Neural progenitor cell (in vitro differentiated cells): Measurements from ENCODE around the gene MEGF8. TPM values are rescaled to one million over a fixed set of nuclear protein-coding genes. Genes with fewer than 3 reads are reported as not detected.
A peak's percentile ranks its signal among the peaks of the same experiment; 100 is the strongest.

Source experiments
- DNase-seq: peaks from one replicate; pipeline ENCODE4 v3.0.0-alpha.2; 2016; ENCODE audit warnings: low spot score
- H2AFZ ChIP-seq: fragments of 200-600 bp; sonication (generic); replicated peaks from 2 replicates; pipeline ENCODE4 v1.6.1; 2016; ENCODE audit warnings: antibody characterized with exemption
- H3F3A ChIP-seq: fragments of 200-600 bp; sonication (generic); 2 replicates; pipeline ENCODE4 v1.6.1; 2016; ENCODE audit warnings: antibody characterized with exemption, low read depth
- H3K27ac ChIP-seq: fragments of 200-600 bp; sonication (generic); 2 replicates; pipeline ENCODE4 v1.5.1; 2016; ENCODE audit warnings: mild to moderate bottlenecking
- H3K27me3 ChIP-seq: fragments of 200-600 bp; sonication (generic); 2 replicates; pipeline ENCODE4 v1.6.1; 2016; ENCODE audit warnings: mild to moderate bottlenecking, moderate library complexity
- H3K36me3 ChIP-seq: fragments of 200-600 bp; sonication (generic); 2 replicates; pipeline ENCODE4 v1.5.1; 2016
- H3K4me1 ChIP-seq: fragments of 200-600 bp; sonication (generic); 2 replicates; pipeline ENCODE4 v1.6.1; 2016; ENCODE audit warnings: mixed run types
- H3K4me2 ChIP-seq: fragments of 200-600 bp; sonication (generic); 2 replicates; pipeline ENCODE4 v1.6.1; 2016
- H3K4me3 ChIP-seq: fragments of 200-600 bp; sonication (generic); 2 replicates; pipeline ENCODE4 v1.5.1; 2016
- H3K79me2 ChIP-seq: fragments of 200-600 bp; sonication (generic); 2 replicates; pipeline ENCODE4 v1.6.1; 2016; ENCODE audit warnings: low read depth
- H3K9ac ChIP-seq: fragments of 200-600 bp; sonication (generic); 2 replicates; pipeline ENCODE4 v1.6.1; 2016
- H3K9me3 ChIP-seq: fragments of 200-600 bp; sonication (generic); 2 replicates; pipeline ENCODE4 v1.5.1; 2016; ENCODE audit warnings: low read depth
- H4K20me1 ChIP-seq: fragments of 200-600 bp; sonication (generic); 2 replicates; pipeline ENCODE4 v1.6.1; 2016; ENCODE audit warnings: low read depth
- H3K27ac Mint-ChIP-seq: 3 replicates; pipeline ENCODE4 v1.8.0; 2021; ENCODE audit warnings: mixed read lengths
- H3K27me3 Mint-ChIP-seq: 2 replicates; pipeline ENCODE4 v1.8.0; 2022; ENCODE audit warnings: low read depth, mild to moderate bottlenecking, inconsistent platforms, moderate library complexity, mixed read lengths; ENCODE audit not compliant: insufficient read depth
- H3K36me3 Mint-ChIP-seq: 3 replicates; pipeline ENCODE4 v1.8.0; 2021; ENCODE audit warnings: mixed read lengths
- H3K4me1 Mint-ChIP-seq: 3 replicates; pipeline ENCODE4 v1.8.0; 2021; ENCODE audit warnings: mixed read lengths
- H3K4me3 Mint-ChIP-seq: 3 replicates; pipeline ENCODE4 v1.8.0; 2021; ENCODE audit warnings: mild to moderate bottlenecking, moderate library complexity, mixed read lengths
- H3K9me3 Mint-ChIP-seq: 3 replicates; pipeline ENCODE4 v1.8.0; 2020; ENCODE audit warnings: mixed read lengths
- EZH2 ChIP-seq: fragments of 200-600 bp; sonication (generic); IDR thresholded peaks from 2 replicates; pipeline ENCODE4 v1.6.1; 2017; ENCODE audit warnings: antibody characterized with exemption, mild to moderate bottlenecking, moderate library complexity
- EZH2phosphoT487 ChIP-seq: fragments of 200-600 bp; sonication (generic); IDR thresholded peaks from 2 replicates; pipeline ENCODE4 v1.6.1; 2017; ENCODE audit warnings: antibody characterized with exemption
- total RNA-seq: library from RNA; depleted of rRNA; stranded (reverse); fragments of >200 nt; gene quantifications from 2 replicates; pipeline ENCODE4 v1.2.3, GENCODE V29; 2015; ENCODE audit warnings: low replicate concordance
- TF ChIP-seq, protein P1 (sequence below): fragments of 200-600 bp; sonication (generic); IDR thresholded peaks from 2 replicates; pipeline ENCODE4 v1.5.1; 2017; ENCODE audit warnings: antibody characterized with exemption, mild to moderate bottlenecking

The MEGF8 gene
- total RNA-seq, 1 donor from 2014 or later, result 7.3 TPM

DNA sequence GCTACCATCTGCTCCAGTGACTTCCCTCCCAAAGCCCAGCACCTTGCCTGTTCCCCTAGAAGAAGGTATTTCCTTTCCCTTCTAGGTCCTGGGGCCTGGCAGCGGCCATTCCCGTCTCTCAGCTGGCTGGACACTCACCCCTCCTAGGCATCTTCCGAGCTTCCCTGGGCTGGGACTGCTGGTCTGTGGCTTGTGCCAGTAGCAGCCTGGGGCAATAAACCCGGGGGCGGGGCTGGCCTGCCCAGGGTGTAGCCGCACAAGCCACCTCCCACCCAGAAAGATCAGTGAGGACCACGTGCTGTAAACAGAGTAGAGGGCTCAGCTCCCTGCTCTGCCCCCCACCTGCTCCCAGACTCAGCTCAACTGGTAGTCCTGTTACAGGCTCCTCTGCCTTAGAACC is 86.8 kb downstream of the MEGF8 start:
- TF ChIP-seq EZH2phosphoT487 (no peak), EZH2 (no peak)
- TF ChIP-seq, protein P1, sequence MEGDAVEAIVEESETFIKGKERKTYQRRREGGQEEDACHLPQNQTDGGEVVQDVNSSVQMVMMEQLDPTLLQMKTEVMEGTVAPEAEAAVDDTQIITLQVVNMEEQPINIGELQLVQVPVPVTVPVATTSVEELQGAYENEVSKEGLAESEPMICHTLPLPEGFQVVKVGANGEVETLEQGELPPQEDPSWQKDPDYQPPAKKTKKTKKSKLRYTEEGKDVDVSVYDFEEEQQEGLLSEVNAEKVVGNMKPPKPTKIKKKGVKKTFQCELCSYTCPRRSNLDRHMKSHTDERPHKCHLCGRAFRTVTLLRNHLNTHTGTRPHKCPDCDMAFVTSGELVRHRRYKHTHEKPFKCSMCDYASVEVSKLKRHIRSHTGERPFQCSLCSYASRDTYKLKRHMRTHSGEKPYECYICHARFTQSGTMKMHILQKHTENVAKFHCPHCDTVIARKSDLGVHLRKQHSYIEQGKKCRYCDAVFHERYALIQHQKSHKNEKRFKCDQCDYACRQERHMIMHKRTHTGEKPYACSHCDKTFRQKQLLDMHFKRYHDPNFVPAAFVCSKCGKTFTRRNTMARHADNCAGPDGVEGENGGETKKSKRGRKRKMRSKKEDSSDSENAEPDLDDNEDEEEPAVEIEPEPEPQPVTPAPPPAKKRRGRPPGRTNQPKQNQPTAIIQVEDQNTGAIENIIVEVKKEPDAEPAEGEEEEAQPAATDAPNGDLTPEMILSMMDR, result no peak
- no peaks in the 10 kb centered on the region for H3K9me3 Mint-ChIP-seq
- Histone ChIP-seq H3F3A (peaks cover 8% of the 10 kb centered on the region), H3K4me3 (no peak overlapping the region), H3K9me3 (no peaks in the 10 kb centered on the region), H3K4me1 (peaks cover 7% of the 10 kb centered on the region), H3K4me2 (no peak overlapping the region), H3K27me3 (peaks cover 11% of the 10 kb centered on the region), H2AFZ (no peak overlapping the region), H3K9ac (no peak overlapping the region), H3K27ac (no peak overlapping the region), H4K20me1 (peaks cover 76% of the 10 kb centered on the region), H3K36me3 (no peaks in the 10 kb centered on the region), H3K79me2 (no peaks in the 10 kb centered on the region)
- H3K27me3 Mint-ChIP-seq, result peaks cover 15% of the 10 kb centered on the region
- peaks cover 10% of the 10 kb centered on the region for H3K36me3 Mint-ChIP-seq
- peak overlapping the region; percentile 21 for H3K27ac Mint-ChIP-seq
- DNase-seq, result peak; percentile 33
- H3K4me1 Mint-ChIP-seq, result peaks cover 18% of the 10 kb centered on the region
- H3K4me3 Mint-ChIP-seq, result peak overlapping the region; percentile 63

DNA sequence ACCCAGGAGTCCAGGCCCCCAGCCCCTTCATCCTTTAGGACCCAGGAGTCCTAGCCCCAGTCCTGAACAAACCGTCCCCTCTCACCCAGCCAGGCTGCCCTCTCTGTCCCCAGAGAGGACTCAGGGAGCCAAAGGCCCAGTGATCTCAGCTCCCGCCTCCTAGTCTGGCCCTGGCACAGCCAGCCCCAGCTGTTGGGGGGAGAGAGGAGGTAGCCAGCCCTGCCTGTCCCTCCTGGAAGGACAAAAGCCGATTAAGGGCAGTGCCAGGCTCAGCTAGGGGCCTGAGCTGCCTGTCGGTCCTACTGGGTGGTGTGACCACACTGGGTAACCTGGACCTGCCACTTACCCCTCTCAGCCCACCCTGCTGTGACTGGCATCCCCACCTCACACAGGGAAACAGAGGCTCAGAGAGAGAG is 87.2 kb downstream of the MEGF8 start:
- DNase-seq, result no peak
- Mint-ChIP-seq H3K4me3 (peak overlapping the region; percentile 7), H3K9me3 (no peaks in the 10 kb centered on the region), H3K36me3 (peaks cover 10% of the 10 kb centered on the region), H3K4me1 (peaks cover 18% of the 10 kb centered on the region), H3K27me3 (peaks cover 15% of the 10 kb centered on the region), H3K27ac (peak overlapping the region; percentile 55)
- H3K79me2 ChIP-seq, result no peaks in the 10 kb centered on the region
- H3K27ac ChIP-seq, result no peak overlapping the region
- H3K4me1 ChIP-seq, result peaks cover 7% of the 10 kb centered on the region
- H3K4me2 ChIP-seq, result no peak overlapping the region
- H3K4me3 ChIP-seq, result no peak overlapping the region
- H3F3A ChIP-seq, result peaks cover 8% of the 10 kb centered on the region
- H3K9me3 ChIP-seq, result no peaks in the 10 kb centered on the region
- TF ChIP-seq EZH2 (no peak), EZH2phosphoT487 (no peak)
- TF ChIP-seq, protein P1, result no peak
- peaks cover 11% of the 10 kb centered on the region for H3K27me3 ChIP-seq
- no peak overlapping the region for H2AFZ ChIP-seq
- H3K9ac ChIP-seq, result no peak overlapping the region
- peaks cover 73% of the 10 kb centered on the region for H4K20me1 ChIP-seq
- H3K36me3 ChIP-seq, result no peaks in the 10 kb centered on the region

DNA sequence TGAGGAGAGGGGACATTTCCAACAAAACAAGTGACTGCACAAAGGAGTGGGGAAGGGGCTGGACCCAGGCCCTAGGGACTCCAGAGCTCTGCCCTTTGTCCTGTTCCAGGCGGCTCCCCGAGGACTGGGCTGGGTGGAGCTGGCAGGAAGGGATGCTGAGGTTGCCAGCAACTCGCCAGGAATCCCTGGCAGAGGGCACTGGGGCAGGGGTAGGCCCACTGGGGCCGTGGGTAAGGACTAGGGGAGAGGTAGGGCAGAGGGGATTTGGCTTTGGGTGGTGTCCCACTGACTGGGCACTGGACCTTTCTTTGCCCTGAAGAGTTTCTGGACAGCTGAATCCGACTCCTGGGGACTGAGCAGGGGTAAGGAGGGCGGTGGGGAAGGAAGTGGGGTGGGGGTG is 93.9 kb downstream of the MEGF8 start:
- peaks cover 7% of the 10 kb centered on the region for H3K4me1 ChIP-seq
- Mint-ChIP-seq H3K9me3 (no peaks in the 10 kb centered on the region), H3K4me1 (peaks cover 21% of the 10 kb centered on the region), H3K27me3 (peaks cover 6% of the 10 kb centered on the region), H3K36me3 (peaks cover 7% of the 10 kb centered on the region), H3K4me3 (no peak overlapping the region), H3K27ac (no peak overlapping the region)
- DNase-seq, result no peak
- H3K36me3 ChIP-seq, result no peaks in the 10 kb centered on the region
- H4K20me1 ChIP-seq, result peaks cover 66% of the 10 kb centered on the region
- H3K79me2 ChIP-seq, result no peaks in the 10 kb centered on the region
- peaks cover 42% of the 10 kb centered on the region for H3K27me3 ChIP-seq
- H3K27ac ChIP-seq, result no peak overlapping the region
- no peak for TF ChIP-seq EZH2phosphoT487
- TF ChIP-seq, protein P1, result no peak
- TF ChIP-seq EZH2, result no peak
- H3K4me3 ChIP-seq, result no peak overlapping the region
- no peaks in the 10 kb centered on the region for H3K9me3 ChIP-seq
- H3F3A ChIP-seq, result peaks cover 23% of the 10 kb centered on the region
- no peak overlapping the region for H3K9ac ChIP-seq
- no peak overlapping the region for H2AFZ ChIP-seq
- no peak overlapping the region for H3K4me2 ChIP-seq
